ENCODE measurements around the gene TMEM190.
"Not testable (repeated sequence)": the region's sequence is repeated elsewhere in the genome, so short reads cannot be mapped to it uniquely, and the experiment has no call there.

TMEM190 gene

DNA sequence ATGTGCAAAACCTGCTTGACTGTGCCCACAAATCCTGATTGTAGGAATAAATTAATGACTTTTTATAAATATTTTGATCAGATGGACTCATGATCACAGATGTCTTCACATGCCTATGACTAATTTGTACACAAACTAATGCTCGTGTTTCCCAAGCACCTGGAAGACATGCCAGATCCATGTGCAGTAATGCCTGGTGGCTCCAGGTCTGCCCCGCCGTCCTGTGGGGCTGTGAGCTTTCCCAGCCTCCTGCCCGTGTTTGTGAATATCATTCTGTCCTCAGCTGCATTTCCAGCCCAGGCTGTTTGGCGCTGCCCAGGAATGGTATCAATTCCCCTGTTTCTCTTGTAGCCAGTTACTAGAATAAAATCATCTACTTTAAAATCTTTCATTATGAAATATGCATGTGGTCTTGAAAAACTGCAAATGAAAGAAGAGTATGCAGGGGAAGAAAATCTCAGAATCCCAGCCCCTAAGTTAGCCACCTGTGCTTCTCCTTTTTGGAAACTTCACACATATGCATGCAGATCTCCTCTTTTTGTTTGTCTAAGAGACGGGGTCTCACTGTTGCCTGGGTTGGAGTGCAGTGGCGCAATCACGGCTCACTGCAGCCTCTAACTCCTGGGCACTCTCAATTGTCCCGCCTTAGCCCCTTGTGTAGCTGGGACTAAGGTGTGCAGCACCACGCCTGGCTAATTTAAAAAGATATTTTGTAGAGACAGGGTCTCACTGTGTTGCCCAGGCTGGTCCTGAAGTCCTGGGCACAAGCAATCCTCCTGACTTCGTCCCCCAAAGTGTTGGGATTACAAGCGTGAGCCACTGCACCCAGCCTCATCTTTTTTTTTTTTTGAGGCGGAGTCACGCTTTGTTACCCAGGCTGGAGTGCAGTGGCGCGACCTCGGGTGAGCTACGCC is 15.3 kb downstream of the TMEM190 start:
- DNase-seq = no peak

DNA sequence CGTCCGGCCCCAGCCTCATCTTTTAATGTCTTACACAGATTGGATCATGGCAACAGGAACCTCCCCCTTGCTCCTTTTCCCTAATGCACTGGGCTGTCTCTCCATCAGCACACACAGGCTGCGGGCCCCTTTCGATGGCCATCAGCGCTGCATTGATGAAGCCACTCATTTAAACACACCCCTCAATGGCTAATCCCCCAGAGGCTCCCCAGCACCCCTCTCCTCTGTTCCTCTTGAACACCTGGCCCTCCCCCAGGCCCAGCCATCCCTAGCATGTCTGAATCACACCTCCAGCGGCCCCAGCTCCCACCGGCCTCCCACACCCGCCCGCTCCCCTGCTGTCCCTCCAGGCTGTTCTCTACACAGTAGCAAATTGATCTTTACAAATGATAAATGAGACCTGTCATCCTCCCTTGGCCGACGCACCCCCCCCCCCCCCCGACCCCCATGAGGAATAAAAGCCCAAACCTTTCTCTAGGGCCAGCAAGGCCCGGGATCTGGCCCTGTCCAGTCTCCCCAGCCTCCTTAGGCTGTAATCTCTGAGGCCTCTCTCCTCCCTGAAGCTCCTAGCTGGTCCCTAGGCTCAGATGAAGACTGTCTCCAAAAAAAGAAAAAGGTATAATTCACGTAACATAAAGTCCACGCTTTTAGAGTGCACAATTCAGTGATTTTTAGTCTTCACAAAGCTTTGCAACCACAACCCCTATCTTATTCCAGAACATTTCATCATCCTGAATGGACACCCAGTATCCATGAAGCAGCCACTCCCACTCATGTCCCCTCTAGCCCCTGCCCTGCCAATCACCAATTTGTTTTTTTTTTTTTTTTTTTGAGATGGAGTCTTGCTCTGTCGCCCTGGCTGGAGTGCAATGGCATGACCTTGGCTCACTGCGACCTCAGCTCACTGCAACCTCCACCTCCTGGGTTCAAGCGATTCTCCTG is 16.5 kb downstream of the TMEM190 start:
- no peak for DNase-seq

DNA sequence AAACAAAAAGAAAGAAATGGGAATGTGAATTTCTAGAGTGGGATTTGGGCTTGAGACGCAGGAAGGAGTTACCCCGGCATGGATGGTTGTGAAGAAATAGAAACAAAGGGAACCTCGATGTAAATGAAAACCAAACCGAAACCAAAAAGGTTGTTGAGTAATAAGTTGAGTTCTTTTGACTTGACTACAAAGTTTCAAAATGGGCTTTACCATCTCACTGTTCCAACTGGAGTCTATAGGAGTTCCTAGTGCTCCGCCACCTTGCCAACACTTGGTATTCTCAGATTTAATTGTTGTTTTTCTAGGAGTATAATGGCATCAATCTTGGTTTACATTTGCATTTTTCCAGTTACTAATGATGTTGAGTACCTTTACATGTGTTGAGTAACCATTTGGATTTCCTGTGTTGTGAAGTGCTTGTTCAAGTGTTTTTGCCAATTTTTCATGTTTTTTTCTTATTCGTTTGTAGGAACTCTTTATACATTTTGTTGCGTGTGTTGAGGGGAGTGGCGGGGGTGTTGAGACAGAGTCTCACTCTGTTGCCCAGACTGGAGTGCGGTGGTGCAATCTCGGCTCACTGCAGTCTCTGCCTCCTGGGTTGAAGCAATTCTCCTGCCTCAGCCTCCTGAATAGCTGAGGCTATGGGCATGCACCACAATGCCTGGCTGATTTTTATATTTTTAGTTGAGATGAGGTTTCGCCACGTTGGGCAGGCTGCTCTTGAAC is 21.7 kb downstream of the TMEM190 start:
- no peak for DNase-seq

DNA sequence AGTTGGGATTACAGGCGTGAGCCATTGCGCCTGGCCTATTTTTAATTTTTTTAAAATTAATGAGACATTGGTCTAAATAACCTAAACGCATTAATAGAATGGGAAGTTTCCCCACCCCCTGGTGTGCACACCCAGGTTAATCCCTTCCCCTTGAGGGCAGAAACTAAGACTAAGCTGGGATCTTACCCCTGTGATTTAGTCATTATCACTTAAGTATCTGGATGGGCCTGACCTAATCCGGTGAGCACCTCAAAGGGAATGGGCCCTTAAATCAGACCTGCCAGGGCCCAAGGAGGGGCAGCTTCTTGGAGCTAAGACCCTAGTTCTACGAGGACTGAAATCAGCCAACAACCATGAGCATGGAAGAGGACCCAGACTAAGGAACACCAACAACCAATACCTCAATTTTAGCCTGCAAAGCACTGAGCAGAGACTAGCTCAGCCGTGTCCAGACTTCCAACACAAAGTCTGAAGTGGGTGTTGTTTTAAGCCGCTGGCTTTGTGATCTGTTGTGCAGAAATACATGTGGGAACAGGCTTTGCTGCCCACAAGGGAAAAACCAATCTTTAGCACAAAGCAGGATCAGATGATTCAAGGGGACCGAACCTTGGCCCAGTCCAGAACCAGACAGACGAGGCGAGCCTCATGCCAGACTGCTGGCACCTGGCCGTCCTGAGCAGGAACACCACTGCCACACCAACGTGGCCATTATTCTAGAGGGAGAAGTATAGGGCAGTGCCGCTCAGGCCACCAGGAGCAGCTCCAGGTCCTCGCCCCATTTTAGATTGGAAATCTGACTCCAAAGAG is 23.9 kb downstream of the TMEM190 start:
- no peak for DNase-seq

DNA sequence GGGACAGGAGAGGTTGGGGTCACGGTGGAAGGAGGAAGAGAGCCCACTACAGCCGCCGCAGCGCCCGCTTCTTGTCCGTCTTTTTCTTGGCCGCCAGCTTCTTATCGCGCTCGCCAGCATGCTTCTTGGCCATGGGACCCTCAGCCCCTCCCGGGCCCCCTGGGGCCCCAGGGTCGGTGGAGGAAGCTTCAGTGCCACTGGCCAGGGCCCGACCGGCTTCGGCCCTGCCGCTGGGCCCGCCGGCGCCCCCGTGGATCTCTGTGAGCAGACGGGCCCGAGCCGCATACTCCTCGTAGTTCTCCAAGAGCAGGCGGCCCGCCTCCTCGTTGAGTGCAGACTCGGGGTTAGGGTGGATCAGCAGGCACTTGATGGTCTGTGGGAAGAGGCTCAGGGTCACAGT is 24.8 kb downstream of the TMEM190 start:
- not testable (repeated sequence) for DNase-seq

DNA sequence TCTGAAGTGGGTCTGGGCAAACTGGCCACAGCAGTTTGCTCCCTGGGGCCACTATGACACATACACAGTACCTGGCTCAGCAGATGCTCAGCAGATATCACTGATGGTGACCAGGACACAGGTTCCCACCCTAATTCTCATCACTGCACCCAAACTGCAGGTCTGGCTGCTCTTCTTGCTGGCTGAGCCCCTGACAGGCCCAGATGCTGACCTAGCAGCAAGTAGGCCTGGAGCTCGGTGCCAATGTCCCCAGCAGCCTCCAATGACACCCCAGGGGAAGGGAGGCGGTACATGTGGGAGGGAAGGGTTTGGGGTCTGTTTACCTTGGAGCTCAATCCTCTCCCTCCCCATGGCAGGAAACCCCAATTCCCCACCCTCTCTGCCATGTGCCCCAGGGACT is 25.9 kb downstream of the TMEM190 start:
- no peak for DNase-seq

DNA sequence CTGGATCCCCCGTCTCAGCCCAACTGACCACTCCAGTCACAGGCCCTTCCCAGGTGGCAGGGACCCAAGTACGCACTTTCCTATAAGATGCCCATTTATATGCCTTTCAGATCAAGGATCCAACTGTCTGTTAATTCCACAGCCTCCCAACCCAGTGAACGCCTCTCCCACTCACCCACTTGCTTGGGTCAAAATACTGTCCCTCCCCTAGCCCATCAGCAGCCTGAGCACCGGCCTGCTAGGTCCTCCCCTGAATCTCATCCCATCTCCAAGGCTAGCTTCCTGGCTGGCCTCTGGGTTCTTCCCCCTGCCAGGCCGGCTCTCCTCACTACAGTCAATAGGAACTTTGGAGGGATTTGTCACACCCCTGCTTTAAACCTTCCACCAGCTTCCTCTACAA is 29.0 kb downstream of the TMEM190 start:
- DNase-seq = no peak

DNA sequence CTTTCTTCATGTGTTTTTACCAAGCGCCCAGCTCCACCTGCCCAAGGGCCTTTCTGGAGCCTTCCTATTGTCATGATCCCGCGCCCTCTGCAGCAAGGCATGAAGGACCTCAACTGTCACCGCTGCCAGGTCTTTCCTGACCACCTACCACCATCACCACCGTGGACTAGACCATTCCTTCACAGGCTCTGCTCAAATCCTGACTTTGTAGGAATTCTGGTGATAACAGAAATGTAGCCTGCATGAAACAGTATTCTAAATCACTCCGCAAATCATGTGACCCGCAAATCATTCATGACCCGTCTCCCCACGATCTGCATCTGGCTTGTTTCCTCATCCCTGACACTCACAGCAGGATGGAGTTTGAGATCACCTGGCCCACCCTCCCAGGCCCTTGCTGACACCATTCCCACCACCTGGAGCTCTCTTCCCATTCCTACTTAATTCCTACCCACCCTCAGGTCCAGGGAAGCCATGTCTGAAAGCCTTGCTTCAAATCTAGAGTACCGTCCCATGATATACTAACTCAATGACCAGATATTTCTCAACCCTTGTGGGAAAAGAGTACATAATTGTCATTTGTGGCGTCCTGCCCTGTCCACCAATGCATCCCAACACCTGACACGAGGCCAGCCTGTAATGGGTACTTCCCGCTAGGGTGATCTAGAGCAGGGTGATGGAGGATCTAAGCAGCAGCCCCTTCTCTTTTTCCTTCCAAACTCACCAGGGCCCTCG is 29.6 kb downstream of the TMEM190 start:
- no peak for DNase-seq

DNA sequence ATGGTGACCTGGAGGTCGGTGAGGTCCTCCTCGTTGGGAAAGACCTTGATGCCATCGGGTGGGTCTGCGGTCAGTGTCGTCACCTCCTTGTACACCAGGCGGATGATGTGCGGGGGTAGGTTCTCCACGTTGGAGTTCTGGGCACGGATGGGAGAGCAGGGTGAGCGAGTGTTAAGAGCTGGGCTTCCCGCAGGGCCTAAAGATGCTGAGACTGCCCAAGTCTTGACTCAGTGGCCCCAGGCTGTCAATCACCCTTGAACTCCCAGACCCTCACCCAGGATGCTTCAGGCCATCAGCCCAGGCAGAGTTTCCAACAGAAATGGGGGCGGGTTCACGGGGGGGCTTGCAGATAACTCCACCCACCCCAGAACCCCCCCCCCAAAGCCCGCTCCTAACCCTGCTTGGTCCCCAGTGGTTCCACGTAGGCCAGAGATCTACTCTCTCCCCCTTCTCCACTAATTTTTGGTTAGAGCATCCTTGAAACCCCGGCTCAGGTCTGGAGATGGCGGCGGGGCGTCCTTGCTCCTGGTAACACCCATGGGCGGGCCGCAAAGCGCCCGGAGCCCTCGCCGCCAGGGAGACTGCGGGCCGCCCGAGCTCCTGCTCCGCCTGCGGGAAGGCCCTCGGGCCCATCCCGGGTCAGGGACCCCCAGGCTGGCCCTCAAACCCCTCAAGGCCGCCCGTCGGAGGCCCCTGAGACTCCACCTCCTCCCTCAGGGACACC is 30.4 kb downstream of the TMEM190 start:
- peak; percentile 36 for DNase-seq

DNA sequence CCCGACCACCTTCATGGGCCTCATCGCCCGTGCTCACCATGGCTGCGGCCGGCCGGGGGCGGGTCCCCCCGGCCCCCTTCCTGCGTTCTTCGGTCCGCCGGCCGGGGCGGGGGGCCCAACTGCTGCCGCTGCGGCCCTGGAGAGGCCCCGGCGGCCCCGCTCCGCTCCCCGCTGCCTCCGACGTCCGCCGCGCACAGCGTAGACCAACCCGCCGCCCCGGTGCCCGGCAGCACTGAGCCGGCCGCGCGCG is 30.8 kb downstream of the TMEM190 start, which contains the start of gene UBE2S:
Gene UBE2S (minus strand): TSS at position 239 of the 250 bp plus-strand sequence. CDS start 199 bp downstream, at position 40.
- DNase-seq = not testable (repeated sequence)

DNA sequence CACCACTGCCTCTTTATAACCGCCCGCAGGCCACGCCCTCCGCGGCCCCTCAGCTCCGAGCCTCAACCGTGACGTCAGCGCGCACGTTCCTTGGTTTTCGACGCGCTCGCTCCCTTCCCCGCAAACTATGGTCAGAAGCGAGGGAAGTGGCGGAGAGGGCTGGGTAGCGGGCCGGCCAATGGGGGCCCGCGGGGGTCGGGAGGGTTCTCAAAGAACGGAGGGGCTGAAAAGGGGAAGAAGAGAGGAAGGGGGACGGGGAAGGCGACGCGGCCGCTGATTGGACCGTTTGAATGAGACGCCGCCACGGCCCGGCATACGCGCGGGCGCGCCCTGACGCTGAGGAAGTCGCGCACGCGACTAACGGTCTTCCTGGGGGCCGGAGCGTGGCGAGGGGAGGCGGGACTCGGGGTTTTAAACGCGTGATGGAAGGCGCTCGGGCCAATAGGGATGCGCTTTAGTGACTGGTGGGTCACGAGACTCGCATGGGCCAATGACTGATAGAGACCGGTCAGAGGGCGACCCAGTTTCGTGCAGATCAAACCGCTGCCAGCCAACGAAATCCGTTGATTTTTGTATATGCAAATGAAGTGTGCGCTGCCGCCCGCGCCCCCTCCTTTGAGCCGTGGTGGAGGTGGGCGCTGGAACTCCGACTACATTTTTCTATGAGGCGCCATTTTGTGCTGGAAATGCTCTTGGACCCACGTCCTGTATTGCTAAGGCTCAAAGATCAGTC is 31.3 kb downstream of the TMEM190 start:
- DNase-seq = peak; percentile 95

DNA sequence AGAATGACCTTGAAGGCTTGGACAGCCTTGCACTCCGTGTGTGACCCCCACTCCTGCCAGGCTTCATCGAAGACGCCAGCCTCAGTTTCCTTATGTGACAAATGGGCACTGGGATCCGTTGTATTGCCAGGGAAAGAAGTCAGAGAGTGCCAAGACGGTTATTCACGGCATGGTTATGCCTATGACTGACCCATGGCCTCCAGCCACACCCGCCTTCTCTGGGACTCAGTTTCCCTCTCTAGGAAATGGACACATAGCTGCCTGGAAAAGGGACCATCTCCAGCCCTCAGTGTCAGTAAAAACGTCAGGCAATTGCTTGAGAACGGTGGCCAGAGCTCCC is 31.9 kb downstream of the TMEM190 start:
- DNase-seq = no peak

DNA sequence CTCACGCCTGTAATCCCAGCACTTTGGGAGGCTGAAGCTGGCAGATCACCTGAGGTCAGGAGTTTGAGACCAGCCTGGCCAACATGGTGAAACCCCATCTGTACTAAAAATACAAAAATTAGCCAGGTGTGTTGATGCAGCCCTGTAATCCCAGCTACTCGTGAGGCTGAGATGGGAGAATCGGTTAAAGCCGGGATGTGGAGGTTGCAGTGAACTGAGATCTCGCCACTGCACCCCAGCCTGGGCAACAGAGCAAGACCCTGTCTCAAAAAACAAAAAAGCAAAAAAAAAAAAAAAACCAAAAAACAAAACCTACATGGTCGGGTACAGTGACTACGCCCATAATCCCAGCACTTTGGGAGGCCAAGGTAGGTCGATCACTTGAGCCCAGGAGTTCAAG is 32.6 kb downstream of the TMEM190 start:
- not testable (repeated sequence) for DNase-seq

DNA sequence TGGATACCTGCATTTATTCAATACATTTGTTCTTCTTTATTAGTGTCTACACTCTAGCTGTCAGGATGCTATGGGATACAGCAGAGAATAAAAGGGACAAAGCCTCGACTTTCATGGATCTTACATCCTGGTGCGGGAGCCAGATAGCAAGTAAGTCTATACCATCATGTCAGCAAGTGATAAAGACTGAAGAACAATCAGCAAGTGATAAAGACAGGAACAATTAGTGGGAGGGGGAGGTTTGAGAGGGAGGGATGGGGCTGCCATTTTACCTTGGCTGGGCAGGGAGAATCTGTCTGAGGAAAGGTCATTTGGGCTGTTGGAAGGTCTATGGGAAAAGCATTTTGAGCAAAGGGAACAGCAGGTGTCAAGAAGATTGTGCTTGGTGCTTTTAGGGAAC is 33.5 kb downstream of the TMEM190 start:
- DNase-seq = no peak

DNA sequence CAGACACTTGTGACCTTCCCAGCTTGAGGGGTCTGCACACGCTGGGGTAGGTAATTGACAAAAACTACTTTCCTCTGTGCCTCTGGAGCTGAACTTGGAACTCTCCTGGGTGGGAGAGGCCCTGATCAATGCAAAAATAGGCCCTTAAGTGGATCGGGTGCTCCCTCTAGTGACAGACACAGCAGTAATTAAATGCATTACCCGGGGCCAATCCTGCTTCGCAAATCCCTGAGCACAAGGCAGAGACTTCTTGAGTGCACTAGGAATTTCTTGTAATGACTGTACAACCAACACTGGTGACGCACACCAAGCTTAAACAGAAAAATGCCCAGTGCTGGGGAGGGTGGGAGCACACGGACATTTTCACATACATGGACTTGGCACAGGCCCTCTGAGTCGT is 41.6 kb downstream of the TMEM190 start:
- peak; percentile 43 for DNase-seq

DNA sequence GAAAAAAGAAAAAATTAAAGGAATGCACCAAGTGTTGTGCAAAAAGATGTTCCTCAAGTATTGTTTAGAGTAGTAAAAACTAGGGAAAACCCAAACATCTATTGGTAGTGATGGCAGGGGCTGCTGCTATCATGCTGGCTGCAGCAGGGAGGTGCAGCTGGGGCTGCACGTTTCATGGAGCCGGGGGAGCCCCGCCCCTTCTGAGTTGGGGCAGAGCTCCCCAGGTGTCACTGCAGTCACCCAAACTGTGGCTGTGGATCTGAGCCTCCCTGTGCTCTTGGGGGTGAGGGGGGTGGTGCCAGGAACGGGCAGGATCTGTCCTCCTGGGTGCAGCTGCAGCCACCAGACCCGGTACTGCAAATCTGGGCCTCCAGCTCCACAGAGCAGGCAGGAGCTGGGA is 42.5 kb downstream of the TMEM190 start:
- no peak for DNase-seq

DNA sequence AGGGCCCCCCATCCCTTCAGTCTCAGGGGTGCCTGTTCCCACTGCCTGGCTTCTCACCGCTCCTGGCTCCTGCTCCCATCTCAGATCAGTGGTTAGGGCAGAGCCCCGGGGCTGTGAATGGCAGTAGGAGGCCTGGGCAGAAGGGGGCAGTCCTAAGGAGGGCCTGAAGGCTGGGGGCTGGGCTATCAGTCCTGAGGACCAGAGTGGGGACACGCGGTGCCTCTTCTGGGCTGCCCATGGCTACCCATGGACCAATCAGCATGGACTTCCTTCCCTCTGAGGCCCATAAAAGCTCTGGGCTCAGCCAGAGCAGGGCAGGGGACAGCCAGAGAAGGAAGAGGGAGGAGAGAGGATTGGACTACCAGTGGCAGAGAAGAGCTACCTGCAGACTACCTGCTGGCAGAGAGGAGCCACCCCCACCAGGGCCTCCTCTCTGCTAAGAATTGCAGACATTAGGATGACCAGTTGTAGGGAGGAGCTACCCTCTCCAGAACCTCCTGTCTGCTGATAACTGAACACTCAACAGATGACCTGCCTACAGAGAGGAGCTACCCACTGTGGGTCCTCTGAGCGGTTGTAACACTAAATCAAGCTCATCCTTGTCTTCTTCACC is 43.1 kb downstream of the TMEM190 start:
- DNase-seq = no peak

DNA sequence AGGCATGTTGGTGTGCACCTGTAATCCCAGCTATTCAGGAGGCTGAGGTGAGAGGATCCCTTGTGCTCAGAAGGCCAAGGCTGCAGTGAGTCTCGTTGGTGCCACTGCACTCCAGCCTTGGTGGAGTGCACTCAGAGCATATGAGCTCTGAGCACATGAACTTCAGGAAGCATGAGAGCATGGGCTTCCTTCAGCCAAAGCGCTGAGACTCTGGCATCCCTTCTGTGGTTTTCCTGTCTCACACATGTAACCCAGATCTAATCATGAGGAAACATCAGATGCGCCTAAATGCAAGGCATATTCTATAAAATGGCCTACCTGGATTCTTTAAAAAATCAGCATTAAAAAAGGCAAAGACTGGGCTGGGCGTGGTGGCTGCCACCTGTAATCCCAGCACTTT is 44.7 kb downstream of the TMEM190 start:
- not testable (repeated sequence) for DNase-seq

DNA sequence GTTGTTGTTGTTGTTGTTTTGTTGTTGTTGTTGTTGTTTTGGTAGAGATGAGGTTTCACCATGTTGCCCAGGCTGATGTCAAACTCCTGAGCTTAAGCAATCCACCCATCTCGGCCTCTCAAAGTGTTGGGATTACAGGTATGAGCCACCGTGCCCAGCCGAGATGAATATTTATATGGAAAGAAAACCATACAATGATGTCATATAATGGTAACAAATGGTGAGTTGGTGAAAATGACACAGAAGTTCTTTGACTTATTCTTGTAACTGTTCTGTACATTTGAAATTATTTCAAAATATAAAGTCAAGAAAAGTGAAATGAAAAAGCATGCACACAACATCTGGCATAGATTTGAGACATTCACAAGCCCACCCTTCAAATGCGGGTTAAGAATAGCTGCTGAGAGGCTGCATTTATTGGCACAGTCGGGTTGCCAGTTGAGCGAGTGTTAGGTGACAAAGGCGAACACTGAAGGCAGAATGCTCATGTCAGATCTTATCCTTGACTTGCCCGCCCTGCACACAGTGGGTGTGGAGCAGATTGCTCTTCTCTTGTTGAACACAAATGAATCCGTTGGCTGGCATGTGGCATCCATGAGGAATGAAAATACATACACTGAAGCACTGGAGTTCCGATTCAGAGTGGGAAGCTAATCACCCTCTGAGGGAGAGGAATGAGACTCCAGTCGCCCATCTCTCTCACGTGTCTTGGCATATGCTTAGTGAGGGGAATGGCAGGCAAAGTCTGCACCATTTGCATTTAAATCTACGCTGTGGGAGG is 46.8 kb downstream of the TMEM190 start:
- DNase-seq = no peak

All from stimulated activated CD4-positive, alpha-beta T cell treated with anti-CD3 and anti-CD28 coated beads, Interleukin-4, amount 100 ng/mL, for 1 hour (primary cell).